H1 (cell line): ENCODE measurements around the gene JUP. TPM values are rescaled to one million over a fixed set of nuclear protein-coding genes. Genes with fewer than 3 reads are reported as not detected.

Source experiments
- EGR1 ChIP-seq: IDR thresholded peaks from 2 replicates; pipeline ENCODE4 v1.6.1; 2011; ENCODE audit warnings: low read depth, low read length, borderline replicate concordance
- HDAC2 ChIP-seq, 2 experiments: fragments of 300-600 bp in 1 of 2; sonication (generic) in 1 of 2; IDR thresholded peaks; 2 replicates each; pipeline ENCODE4 v1.6.1; 2011 to 2012; ENCODE audit warnings: low read depth in 2 of 2, low read length in 2 of 2, mild to moderate bottlenecking in 2 of 2, moderate library complexity in 2 of 2, borderline replicate concordance in 1 of 2, inconsistent platforms in 1 of 2
- RAD21 ChIP-seq, 2 experiments: IDR thresholded peaks in 1 of 2; conservative IDR thresholded peaks in 1 of 2; 2 replicates each; pipeline ENCODE4 v1.6.1; 2011; ENCODE audit warnings: low read depth in 2 of 2, low read length in 2 of 2, improper control_type of control experiment in 1 of 2, inconsistent platforms in 1 of 2, mild to moderate bottlenecking in 1 of 2, moderate library complexity in 1 of 2
- TBP ChIP-seq: IDR thresholded peaks from 2 replicates; pipeline ENCODE4 v1.6.1; 2011; ENCODE audit warnings: low read depth, low read length, improper control_type of control experiment
- polyA plus RNA-seq, 7 experiments: library from polyadenylated mRNA; depleted of rRNA in 3 of 7; stranded (reverse) in 5 of 7; unstranded in 2 of 7; fragments of >200 nt in 5 of 7; fragments of 200-250 nt in 2 of 7; gene quantifications; 1 replicate in 5 of 7; 2 replicates in 1 of 7; 4 replicates in 1 of 7; pipeline versions ENCODE4 v1.2.1 to v1.2.3, GENCODE V29; 2011 to 2013; ENCODE audit warnings: missing spikeins in 2 of 7, mixed read lengths in 2 of 7
- total RNA-seq: library from RNA; stranded (reverse); fragmentation: NEBNext Ultra II Directional; extraction: Animal tissue kit (Norgen Biotek cat#: 25700); gene quantifications from 2 replicates; pipeline ENCODE4 v1.2.1, GENCODE V29; 2021
- TF ChIP-seq, protein P1 (sequence below): fragments of 300-600 bp; sonication (generic); IDR thresholded peaks from 2 replicates; pipeline ENCODE4 v1.7.1; 2012; ENCODE audit warnings: low read length, moderate library complexity, mild to moderate bottlenecking, inconsistent platforms; ENCODE audit not compliant: insufficient replicate concordance

The JUP gene
- total and polyA plus RNA-seq, 2 of the 8 experiments (the other 6 are each of a cell fraction or from before 2014, with no cell fraction given) = 62.8 to 102 TPM

DNA sequence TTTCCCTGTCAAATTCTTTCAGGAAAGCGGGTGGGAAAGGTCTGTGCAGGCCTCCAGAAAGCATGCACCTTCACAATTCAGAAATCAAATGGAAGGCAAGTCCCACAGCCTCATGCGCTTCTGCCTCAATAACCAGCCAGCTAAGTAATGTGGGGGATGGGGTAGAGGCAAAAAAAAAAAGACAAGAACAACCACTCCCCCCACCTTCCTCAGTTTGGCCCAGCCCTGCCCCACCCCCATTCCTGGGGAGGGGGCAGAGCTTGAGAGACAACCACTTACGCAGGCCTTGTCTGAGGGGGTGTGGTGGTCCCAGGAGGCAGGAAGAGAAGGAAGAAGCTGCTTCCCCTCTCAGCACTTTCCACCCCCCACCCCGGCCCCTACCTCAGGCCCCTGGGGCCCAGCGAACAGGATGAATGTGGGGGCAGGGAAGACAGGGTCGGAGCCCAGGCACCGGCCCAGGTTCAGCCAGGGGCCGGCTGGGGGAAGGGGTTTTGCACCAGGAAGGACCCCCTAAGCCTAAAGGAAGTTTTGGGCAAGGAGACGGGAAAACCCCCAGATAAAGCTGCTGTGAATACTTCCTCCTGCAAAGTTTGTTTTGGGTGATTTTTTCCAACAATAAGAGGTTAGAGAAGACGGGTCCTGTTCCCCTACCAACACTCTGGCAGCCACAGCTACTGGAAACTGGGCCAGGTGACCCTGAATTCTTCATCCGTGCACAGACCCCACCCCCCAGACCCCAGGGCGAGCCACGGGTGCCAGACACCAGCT is 1.2 kb downstream of the JUP start (continued):
- TF ChIP-seq, protein P1, sequence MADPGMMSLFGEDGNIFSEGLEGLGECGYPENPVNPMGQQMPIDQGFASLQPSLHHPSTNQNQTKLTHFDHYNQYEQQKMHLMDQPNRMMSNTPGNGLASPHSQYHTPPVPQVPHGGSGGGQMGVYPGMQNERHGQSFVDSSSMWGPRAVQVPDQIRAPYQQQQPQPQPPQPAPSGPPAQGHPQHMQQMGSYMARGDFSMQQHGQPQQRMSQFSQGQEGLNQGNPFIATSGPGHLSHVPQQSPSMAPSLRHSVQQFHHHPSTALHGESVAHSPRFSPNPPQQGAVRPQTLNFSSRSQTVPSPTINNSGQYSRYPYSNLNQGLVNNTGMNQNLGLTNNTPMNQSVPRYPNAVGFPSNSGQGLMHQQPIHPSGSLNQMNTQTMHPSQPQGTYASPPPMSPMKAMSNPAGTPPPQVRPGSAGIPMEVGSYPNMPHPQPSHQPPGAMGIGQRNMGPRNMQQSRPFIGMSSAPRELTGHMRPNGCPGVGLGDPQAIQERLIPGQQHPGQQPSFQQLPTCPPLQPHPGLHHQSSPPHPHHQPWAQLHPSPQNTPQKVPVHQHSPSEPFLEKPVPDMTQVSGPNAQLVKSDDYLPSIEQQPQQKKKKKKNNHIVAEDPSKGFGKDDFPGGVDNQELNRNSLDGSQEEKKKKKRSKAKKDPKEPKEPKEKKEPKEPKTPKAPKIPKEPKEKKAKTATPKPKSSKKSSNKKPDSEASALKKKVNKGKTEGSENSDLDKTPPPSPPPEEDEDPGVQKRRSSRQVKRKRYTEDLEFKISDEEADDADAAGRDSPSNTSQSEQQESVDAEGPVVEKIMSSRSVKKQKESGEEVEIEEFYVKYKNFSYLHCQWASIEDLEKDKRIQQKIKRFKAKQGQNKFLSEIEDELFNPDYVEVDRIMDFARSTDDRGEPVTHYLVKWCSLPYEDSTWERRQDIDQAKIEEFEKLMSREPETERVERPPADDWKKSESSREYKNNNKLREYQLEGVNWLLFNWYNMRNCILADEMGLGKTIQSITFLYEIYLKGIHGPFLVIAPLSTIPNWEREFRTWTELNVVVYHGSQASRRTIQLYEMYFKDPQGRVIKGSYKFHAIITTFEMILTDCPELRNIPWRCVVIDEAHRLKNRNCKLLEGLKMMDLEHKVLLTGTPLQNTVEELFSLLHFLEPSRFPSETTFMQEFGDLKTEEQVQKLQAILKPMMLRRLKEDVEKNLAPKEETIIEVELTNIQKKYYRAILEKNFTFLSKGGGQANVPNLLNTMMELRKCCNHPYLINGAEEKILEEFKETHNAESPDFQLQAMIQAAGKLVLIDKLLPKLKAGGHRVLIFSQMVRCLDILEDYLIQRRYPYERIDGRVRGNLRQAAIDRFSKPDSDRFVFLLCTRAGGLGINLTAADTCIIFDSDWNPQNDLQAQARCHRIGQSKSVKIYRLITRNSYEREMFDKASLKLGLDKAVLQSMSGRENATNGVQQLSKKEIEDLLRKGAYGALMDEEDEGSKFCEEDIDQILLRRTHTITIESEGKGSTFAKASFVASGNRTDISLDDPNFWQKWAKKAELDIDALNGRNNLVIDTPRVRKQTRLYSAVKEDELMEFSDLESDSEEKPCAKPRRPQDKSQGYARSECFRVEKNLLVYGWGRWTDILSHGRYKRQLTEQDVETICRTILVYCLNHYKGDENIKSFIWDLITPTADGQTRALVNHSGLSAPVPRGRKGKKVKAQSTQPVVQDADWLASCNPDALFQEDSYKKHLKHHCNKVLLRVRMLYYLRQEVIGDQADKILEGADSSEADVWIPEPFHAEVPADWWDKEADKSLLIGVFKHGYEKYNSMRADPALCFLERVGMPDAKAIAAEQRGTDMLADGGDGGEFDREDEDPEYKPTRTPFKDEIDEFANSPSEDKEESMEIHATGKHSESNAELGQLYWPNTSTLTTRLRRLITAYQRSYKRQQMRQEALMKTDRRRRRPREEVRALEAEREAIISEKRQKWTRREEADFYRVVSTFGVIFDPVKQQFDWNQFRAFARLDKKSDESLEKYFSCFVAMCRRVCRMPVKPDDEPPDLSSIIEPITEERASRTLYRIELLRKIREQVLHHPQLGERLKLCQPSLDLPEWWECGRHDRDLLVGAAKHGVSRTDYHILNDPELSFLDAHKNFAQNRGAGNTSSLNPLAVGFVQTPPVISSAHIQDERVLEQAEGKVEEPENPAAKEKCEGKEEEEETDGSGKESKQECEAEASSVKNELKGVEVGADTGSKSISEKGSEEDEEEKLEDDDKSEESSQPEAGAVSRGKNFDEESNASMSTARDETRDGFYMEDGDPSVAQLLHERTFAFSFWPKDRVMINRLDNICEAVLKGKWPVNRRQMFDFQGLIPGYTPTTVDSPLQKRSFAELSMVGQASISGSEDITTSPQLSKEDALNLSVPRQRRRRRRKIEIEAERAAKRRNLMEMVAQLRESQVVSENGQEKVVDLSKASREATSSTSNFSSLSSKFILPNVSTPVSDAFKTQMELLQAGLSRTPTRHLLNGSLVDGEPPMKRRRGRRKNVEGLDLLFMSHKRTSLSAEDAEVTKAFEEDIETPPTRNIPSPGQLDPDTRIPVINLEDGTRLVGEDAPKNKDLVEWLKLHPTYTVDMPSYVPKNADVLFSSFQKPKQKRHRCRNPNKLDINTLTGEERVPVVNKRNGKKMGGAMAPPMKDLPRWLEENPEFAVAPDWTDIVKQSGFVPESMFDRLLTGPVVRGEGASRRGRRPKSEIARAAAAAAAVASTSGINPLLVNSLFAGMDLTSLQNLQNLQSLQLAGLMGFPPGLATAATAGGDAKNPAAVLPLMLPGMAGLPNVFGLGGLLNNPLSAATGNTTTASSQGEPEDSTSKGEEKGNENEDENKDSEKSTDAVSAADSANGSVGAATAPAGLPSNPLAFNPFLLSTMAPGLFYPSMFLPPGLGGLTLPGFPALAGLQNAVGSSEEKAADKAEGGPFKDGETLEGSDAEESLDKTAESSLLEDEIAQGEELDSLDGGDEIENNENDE = no peak
- TF ChIP-seq RAD21 (IDR thresholded peaks at IDR 0.05 in 1 of 2, conservative IDR thresholded peaks at IDR 0.05 in 1 of 2; ENCODE audit: low read depth in 2 of 2, low read length in 2 of 2) (no peak; a peak in 1 of 4 replicates), TBP (peak; percentile 70; the same call in 1 of the 2 replicates), HDAC2 (IDR thresholded peaks at IDR 0.05; ENCODE audit: borderline replicate concordance in 1 of 2, low read depth in 2 of 2, low read length in 2 of 2) (no peak; a peak in 1 of 4 replicates), EGR1 (0 out of 2 replicates have a peak, but pooled peaks have one; percentile 36)
